Nucleus accumbens (tissue), 56 donors: Measurements from ENCODE around the gene RASGRF1.
A peak's percentile ranks its signal among the peaks of the same experiment; 100 is the strongest.

Experiments
- DNase-seq, 56 donors: peaks; one replicate each; lab custom pipeline; 2025; lab: John Stamatoyannopoulos, UW

The RASGRF1 gene

DNA sequence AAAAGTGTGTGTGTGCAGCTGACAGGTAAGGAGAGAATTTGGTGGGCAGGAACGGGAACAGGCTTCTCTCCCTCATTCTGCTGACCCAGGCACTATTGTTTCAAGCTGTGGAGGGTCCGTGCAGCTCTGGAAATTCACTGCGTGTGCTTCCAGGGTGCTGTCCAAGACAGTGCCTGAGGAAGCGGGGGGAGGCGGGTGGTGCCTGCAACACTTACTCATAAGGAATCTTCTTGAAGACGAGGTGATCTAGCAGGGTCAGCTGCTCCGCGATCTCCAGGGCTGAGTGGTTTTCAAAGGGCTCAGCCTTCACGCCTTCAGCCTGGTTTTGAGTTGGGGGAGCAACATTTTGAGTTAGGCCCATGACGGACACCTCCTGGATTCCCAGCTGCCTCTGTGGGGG lies 99.1 kb downstream of the RASGRF1 start:
- DNase-seq, result no peak

DNA sequence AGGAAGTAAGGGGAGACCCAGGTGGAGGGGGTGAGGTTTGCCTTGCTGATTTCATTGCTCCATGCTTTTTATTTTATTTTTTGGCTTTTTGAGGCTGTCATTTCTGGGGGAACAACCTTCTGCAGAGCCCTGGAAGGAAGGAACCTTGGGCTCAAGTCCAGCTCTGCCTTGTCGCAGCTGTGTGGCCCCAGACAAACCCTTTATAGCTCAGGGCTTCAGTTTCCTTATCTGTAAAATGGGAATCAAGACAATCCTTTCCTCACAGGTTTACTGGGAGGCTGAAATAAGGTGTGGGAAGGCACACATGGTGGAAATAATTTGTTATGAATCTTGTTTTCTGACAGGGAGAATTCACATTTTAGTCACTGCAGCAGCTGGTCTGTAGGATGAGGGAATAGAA lies 100.3 kb downstream of the RASGRF1 start:
- no peak for DNase-seq

DNA sequence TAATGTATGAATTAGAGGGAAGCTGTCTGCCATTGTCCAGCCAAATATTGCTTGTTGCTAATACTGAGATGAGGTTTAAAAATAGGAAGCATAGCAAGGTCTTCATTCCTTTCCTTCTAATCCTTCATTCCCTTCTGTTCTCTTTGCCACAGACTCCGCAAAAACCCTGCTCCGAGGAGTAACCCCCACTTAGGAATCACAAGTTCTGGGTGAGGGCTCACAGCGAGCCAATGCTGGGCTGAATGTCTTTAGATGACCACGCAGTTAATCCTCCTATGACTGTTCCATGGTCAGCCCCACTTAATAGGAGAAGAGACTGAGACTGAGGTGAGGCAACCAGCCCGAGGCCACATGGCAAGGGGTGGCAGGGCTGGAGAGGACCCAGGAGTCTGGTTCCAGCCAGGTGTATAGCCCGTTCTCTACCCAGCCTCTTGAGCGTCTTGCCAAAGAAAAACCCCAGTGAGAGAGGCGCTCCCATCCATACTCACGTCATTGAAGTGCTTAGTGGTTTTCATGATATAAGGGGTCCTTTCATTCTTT lies 100.8 kb downstream of the RASGRF1 start:
- DNase-seq, result no peak

DNA sequence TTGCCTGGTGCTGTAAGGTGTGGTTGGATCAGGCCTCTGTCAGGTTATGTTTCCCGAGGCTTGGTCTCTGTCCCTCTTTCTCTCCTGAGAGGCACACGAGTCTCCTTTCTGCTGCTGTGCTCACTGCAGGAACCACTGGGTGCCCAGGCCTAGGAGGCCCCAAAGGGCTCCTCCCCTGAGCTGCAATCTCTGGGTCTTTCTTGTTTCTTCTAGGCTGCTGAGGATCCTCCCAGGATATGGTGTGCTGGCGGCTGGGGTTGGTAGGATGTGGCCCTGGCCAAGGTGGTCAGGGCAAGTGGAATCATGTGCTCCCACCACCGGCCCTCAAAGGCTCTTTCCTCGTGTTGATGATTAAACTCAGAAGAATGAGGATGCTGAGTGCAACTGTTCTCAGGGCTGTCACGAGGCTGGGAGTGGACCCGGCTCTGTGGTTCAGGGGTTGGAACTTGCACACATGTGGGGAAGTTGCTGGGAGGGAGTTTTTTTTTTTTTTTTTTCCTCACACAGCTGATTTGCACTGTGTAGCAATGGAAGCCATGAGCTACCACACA lies 102.1 kb downstream of the RASGRF1 start:
- DNase-seq, result peak in 16 of 56 donors; percentile 6 to 64 (median 18)

DNA sequence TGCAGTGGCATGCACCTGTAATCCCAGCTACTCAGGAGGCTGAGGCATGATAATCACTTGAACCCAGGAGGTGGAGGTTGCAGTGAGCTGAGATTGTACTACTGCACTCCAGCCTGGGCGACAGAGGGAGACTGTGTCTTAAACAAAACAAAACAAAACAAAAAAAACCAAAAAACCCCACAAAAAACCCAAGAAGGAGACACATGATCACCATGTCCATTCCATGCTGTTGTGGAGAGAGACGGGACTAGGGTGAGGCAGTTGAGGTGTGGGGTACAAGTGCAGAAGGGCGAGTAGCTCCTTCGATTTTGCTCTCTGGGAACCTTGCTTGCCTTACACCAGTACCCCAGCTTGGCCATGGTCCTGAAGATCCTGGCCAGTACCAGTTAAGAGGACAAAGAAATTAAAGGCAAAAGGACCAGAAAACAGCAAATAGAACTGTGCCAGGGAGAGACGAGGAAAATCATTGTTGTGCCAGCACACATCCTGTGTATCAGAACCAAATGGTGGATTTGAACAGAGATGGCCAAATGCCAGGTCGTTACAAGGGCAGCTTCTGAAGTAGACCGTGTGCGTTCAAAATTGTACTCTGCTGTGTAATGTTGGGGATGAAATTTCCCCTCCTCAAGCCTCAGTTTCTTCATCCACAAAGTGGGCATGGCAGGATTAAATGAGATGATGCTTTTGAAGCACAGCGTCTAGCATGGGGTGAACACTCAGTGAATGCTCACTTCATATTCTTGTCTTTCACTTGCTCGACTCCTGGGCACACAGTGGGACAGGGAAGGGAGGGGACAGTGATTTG lies 102.8 kb downstream of the RASGRF1 start:
- no peak for DNase-seq

DNA sequence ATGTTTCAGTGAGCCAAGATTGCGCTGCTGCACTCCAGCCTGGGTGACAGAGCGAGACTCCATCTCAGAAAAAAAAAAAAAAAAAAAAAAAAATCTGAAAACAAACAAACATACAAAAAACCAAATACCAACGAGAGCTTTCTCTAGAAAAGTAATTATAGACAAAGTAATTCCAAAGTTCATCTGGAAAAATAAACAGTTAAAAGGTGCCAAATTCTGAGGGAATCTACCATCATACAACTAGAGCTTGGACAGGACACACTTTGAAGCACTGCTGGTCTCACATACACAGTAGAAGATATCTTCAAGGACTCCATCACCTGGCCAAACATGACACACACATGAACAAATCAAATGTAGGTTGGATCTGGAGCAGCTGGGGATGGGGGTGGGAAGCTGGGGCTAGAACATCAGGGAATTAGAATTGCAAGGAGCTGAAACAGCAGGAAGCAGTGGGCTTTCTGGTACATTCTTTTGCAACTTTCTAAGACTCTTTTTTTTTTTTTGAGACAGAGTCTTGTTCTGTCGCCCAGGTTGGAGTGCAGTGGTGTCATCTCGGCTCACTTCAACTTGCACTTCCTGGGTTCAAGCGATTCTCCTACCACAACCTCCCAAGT lies 104.6 kb downstream of the RASGRF1 start:
- no peak for DNase-seq

DNA sequence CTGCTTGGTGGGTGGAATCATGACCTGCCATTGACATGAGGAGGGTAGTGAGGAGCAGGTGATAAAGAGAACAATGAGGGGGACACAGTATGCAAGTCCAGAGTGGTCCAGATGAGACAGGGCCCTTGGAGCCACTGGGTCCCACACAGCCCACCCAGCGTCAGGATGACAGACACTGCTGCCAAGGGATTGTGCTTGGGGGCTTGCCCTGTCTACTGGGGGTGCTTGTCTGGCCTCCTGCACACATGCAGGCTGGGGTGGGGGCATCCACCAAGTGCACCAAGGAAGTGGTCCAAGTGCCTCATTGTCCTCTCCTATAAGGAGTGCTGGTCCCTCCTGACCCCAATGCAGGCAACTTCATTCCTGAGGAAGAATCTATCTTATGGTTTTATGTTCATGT lies 106.5 kb downstream of the RASGRF1 start:
- DNase-seq, result no peak

DNA sequence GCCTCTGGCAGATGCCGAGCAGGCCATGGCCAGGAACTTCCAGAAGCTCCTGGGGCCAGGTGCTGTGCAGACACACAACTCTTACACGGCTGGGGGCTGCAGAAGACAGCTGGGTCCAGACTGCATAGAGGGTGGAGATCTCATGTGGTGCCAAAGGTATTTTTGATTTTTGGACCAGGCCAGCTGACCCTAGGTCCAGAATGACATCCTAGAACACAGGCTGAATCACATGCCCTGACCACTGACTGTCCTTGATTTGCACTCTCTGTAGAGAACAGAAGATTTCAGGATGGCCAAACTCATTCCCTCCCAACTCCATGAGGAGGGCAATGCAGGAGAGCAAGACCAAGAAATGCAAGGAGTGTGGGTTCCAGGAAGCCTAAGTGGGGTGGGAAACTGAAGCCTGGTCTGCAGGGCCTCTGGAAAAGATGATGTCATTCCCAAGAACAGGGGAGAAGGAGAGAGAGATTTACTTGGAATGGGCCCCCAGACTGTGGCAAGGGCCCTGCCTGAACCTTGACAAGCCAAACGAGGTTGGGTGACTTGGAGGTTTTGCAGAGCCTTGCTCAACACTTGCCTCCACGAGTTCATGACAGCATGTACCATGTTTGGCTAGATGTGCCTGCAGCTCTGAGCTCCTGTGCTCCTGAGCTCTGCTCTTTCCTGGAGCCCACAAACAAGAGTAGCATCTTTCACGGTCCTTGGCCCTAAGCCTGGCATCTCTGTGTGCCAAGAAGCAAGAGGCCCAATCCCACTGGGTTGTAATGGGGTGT lies 107.2 kb downstream of the RASGRF1 start:
- DNase-seq, result no peak

DNA sequence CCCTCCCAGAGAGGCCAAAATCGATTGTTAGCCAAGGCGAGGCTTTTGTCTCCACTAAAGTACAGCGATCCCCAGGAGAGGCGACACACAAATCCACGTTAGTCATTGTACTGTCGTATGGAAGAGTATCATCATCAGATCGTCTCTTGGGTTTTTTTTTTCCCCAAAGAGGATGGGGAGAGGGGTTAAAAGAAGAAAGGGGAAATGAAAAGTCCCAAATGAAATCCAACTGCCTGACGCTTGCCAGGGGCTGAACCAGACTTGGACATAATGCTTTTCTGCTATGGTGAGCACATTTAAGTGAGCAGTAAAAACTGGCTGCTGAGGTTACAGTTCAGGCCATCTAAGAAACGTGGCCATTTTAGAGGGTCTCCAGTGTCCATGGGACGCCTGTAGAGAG lies 107.8 kb downstream of the RASGRF1 start:
- no peak for DNase-seq

DNA sequence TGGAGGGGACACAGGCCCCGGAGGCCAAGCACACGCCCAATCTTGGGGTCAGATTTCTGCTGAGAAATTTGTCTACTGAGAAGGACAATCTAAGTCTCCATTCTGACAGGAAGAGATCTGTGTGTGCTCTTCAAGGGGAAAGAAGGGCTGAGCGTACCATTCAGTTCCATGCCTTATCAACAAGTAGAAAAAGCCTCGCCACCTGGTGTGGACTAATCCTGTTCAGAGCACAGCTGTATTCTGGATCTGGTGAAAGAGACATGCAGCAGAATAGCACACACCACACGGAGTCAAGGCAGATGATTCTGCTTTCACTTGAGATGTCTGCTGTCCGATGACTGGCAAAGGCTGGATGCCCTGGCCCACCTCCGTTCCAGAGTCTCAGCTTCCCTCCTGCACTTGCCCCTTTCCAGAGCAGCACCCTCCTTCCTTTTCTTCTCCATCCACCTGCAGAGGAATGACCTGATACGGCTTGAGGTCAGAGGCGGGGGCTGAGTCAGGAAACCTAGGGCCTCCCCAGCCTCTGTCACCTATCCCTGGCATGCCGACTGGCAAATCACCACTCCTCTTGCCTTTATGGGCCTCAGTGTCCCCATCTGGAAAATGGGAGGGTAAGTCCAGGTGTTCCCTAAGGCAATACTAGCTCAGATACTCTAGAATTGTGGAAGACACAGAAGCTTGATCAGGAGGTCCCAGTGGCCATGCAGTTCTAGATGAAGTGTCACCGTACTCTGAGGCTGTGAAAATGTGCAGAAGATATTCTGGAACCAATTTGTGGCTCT lies 108.9 kb downstream of the RASGRF1 start:
- no peak for DNase-seq

DNA sequence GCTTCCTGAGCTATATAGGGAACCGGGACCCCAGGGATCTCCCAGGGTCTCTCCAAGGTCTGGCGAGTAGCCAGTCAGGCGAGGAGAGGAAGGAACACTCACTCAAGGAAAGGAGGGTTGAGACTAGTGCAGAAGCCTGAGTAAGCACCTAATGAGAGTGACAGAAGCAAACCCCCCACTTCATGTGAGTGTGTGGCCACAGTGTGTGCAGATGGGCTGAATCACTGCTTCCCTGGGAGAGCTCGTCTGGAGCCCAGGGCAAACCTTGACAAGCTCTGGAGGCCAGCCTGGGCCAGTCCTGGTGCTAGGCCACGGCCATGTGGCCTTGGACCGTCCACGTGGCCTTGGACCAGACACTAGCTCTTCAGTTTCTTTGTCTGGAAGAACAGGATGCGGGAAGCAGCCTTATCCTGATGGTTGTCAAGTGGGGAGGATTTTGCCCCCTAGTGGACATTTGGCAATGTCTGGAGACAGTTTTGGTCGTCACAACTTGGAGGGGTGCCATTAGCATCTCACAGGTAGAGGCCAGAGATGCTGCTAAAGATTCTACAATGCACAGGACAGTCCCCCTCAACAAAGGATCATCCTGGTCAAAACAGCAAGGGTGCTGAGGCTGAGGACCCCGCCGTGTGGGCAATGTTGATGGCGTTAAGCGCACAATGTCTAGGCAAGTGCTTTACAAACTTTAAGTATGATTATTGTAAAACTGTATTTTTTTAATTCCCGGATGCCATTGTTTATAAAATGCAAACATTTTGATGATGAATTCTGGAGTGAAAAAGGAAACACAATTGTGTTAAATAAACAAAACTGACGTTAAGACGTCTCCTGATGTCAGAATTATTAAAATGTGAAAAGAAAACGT lies 110.9 kb downstream of the RASGRF1 start:
- peak in 24 of 56 donors; percentile 3 to 53 (median 28) for DNase-seq

DNA sequence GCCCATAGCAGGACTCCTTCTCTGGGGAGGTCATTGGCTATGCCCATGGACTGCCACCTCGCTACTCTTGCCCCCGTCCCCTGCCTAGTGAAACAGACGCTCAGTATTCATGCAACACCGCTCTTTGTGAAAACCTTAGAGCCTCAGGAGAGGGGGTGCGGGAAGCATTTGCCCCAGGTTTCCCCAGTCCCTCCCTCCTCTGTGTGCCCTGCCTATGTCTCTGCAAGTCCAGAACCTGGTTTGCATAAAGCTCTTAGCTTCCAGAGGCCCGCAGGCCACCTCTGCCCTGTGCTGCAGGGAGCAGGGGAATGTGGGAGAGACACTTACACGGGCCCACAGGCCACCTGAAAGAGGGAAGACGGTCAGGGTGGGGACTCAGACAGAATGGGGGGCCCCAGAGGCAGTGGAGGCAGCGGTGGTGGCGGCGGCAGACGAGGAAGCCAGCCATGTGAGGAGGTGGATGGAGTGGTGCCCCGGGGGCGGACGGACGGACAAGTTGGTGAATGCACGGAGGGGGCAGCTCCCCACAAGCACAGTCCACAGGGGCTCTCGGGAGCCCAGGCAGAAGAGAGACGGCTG lies 111.9 kb downstream of the RASGRF1 start:
- no peak for DNase-seq

DNA sequence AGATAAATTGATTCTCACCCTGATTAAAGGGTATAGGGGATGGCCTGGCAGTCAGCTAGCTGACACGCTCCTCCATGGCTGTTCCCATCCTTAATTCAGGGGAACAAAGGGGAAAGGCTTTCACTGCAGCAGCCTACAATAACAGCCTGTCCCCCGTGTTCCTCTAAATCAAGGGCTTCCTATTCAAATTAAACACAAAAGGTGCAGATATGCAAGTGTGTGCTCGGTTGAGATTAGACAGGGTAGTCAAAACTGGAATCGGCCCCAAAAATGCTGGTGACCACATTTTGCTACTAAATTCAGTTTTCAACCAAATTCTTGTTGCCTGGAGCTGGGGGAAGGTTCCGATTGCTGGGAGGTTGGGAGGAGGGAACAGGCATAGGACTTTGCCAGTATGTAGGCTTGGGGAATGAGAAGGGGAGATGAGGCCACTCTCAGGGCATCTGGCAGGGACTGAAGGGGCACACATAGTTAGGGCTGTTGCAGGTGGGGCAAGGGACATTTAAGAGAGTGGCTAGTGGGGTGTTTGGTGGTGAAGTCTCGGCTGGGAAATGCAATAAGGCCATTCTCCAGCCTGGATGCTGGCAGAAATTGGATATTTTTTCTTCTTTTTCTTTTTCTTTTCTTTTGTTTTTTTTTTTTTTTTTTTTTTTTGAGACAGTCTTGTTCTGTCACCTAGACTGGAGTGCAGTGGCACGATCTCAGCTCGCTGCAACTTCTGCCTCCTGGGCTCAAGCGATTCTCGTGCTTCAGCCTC lies 112.8 kb downstream of the RASGRF1 start:
- DNase-seq, result no peak

DNA sequence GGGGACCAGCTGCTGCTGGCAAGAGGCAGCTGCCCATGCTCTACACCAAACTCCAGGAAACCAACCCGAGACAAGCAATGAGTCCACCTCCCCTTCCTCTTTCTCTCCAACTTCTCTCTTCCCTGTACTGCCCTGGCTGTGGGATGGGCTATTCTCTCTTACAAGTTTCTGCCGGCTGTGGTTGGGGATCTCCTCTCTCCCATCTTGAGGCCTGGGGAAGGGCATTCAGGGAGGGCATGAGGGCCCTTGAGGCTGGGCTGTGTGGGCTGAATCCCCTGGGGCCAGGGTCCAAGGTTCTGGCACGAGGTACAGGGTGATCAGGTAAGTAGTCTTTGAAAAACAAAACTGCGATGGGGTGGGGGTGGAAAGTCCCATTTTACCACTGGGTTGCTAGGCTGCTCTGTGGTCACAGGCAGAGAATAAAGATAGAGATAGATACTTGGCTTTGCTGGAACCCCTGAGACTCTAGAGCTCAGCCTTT lies 113.4 kb downstream of the RASGRF1 start:
- DNase-seq, result peak in 1 of 56 donors; percentile 11

DNA sequence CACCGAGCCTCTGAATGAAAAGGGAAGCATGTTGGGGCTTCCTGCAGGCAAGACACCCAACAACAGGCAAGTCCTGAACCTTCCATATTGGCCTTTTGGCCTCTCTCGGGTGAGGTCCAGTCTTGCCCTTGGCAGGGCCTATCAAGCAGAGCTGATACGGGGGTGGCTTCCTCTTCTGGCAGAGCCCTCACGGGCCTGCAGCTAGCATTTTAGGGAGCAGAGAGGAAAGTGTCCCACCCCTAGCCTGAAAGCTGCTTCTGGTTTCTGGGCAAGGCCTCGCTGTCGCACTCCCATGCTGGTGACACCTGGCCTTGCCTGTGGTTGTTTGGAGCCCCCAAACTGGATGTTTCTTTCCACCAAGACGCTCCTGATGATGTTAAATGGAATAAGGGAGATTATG lies 113.9 kb downstream of the RASGRF1 start:
- no peak for DNase-seq

DNA sequence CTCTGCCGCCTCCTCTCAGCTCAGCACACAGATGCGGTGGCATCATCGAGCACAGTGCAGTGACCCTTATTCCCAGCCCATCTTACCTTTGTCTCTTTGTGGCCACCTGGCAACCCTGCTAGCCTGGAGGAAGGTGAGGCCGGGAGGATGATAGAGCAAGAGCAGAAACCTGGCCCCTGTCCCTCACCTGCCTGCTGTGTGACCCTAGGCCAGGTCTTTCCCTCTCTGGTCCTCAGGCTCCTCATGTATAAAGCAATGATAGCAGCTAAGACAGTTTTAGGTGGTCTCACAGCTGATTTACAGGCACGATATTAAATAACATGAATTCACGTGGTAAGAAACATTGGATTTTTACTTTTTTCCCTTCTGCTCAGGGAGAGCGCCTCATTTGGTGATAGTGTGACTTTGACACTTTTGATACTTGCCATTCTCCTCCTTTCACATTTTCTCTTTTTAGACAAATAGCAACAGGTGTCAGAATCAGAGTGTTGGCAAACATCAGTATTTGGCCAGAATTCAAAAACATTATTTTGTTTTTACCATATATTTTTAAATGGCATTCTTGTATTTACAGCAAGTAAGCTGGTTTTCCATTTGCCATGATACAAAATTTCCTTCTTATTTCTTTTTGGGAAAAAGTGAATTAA lies 116.2 kb downstream of the RASGRF1 start:
- no peak for DNase-seq

DNA sequence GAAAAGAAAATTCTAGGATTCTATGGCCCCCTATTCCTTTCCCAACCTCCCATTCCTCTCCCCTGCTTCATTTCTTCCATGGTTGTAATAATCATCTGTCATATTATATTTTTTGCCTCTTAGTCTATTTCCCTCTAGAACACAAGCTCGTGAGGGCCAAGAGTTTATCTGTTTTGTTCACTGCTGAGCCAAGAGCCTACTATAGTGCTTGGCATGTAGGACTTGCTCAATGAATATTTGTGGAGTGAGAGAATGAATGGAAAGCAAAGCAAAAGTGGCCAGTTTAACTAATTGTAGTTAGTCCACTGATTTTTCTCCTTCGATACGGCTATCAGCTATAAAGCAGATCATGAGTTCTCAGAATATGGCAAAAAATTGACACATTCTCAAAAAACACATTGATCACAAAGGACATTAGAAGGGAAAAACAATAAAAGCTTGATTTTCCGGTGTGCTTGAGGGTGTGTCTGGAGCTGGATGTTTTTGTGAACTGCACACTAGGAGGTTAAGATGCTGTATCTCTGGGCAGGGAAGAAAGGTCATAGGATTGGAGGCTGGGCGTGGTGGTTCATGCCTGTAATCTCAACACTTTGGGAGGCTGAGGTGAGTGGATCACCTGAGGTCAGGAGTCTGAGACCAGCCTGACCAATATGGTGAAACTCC lies 120.8 kb downstream of the RASGRF1 start:
- DNase-seq, result no peak
